Uterus (tissue), 4 donors: ENCODE data around the gene MAP3K20. TPM values are rescaled to one million over a fixed set of nuclear protein-coding genes. Genes with fewer than 3 reads are reported as not detected.

Experiments used
- DNase-seq, 2 donors: peaks; one replicate each; pipeline ENCODE4 v3.0.0-alpha.2; 2019 to 2020
- H3K27ac ChIP-seq, 2 donors: fragments of 200-600 bp; sonication (generic); 1 replicate in 1 of 2; 2 replicates in 1 of 2; pipeline ENCODE4 v1.5.1; 2016 to 2018
- H3K27me3 ChIP-seq, 2 donors: fragments of 200-600 bp; sonication (generic); one replicate each; pipeline ENCODE4 v1.5.1; 2018 to 2019; ENCODE audit warnings: control low read depth in 1 of 2
- H3K36me3 ChIP-seq, 2 donors: fragments of 200-600 bp; sonication (generic); one replicate each; pipeline ENCODE4 v1.5.1; 2019; ENCODE audit warnings: control low read depth in 1 of 2
- H3K4me1 ChIP-seq, 2 donors: fragments of 200-600 bp; sonication (generic); one replicate each; pipeline ENCODE4 v1.5.1; 2018 to 2019; ENCODE audit warnings: control low read depth in 1 of 2
- H3K4me3 ChIP-seq, 2 donors: fragments of 200-600 bp; sonication (generic); 1 replicate in 1 of 2; 2 replicates in 1 of 2; pipeline ENCODE4 v1.5.1; 2018 to 2019; ENCODE audit warnings: mild to moderate bottlenecking in 1 of 2
- H3K9me3 ChIP-seq, 2 donors: fragments of 200-600 bp; sonication (generic); one replicate each; pipeline ENCODE4 v1.5.1; 2019; ENCODE audit warnings: control low read depth in 1 of 2
- CTCF ChIP-seq, 4 experiments: fragments of 200-600 bp in 2 of 4; fragments of 450-650 bp in 2 of 4; sonication (generic) in 2 of 4; IDR thresholded peaks; one replicate each; pipeline ENCODE4 v1.5.1; 2016 to 2019; ENCODE audit warnings: antibody characterized with exemption in 4 of 4, mild to moderate bottlenecking in 2 of 4, moderate library complexity in 1 of 4
- POLR2A ChIP-seq, 2 donors: fragments of 450-650 bp; IDR thresholded peaks; one replicate each; pipeline ENCODE4 v1.6.1; 2016; ENCODE audit warnings: antibody characterized with exemption in 2 of 2, mild to moderate bottlenecking in 1 of 2, moderate library complexity in 1 of 2
- intact Hi-C: fragments of 100-400 bp; cut with DNase I; formaldehyde crosslinking; loops from one replicate; pipeline ENCODE4 v1.15.1; 2023; ENCODE audit warnings: low total_unique reads
- total RNA-seq, 4 donors: library from RNA; depleted of rRNA in 3 of 4; stranded (reverse); fragments of >200 nt in 3 of 4; gene quantifications; one replicate each; pipeline versions ENCODE4 v1.1.0 to v1.2.4, GENCODE V29; 2014 to 2023
- donor health status: DM: yes; HTN: yes; CAD: no.

MAP3K20 gene
- total RNA-seq, 4 donors from 2014 or later: 47.6 to 183 (median 124) TPM

GRCh38 chr2:173239644-173240043 lies 164.0 kb downstream of the MAP3K20 start:
- Histone ChIP-seq H3K27ac (no peak overlapping the region), H3K36me3 (no peaks in the 10 kb centered on the region), H3K9me3 (no peaks in the 10 kb centered on the region), H3K27me3 (no peaks in the 10 kb centered on the region), H3K4me1 (no peaks in the 10 kb centered on the region), H3K4me3 (no peak overlapping the region)
- intact Hi-C loops: no loop called here
- TF ChIP-seq POLR2A (IDR thresholded peaks at IDR 0.05) (no peak), CTCF (IDR thresholded peaks at IDR 0.05) (no peak)
- DNase-seq: no peak

GRCh38 chr2:173240083-173240482 lies 164.4 kb downstream of the MAP3K20 start:
- Histone ChIP-seq H3K27ac (no peak overlapping the region), H3K9me3 (no peaks in the 10 kb centered on the region), H3K27me3 (no peaks in the 10 kb centered on the region), H3K36me3 (no peaks in the 10 kb centered on the region), H3K4me3 (no peak overlapping the region), H3K4me1 (no peaks in the 10 kb centered on the region)
- no peak for TF ChIP-seq CTCF (IDR thresholded peaks at IDR 0.05)
- no peak for TF ChIP-seq POLR2A (IDR thresholded peaks at IDR 0.05)
- DNase-seq: no peak
- intact Hi-C loops: no loop called here

- TF ChIP-seq CTCF (IDR thresholded peaks at IDR 0.05) (no peak), POLR2A (IDR thresholded peaks at IDR 0.05) (no peak)
- Histone ChIP-seq H3K9me3 (no peaks in the 10 kb centered on the region), H3K36me3 (no peaks in the 10 kb centered on the region), H3K27me3 (no peaks in the 10 kb centered on the region), H3K4me3 (no peak overlapping the region), H3K4me1 (no peaks in the 10 kb centered on the region), H3K27ac (no peak overlapping the region)
- intact Hi-C loops: no loop called here
- DNase-seq: no peak
Observed at GRCh38 chr2:173241643-173242042, 166.0 kb downstream of the MAP3K20 start.

- no peak for DNase-seq
Observed at GRCh38 chr2:173247156-173247555, 171.5 kb downstream of the MAP3K20 start.

GRCh38 chr2:173248381-173248780 lies 172.7 kb downstream of the MAP3K20 start:
- no peaks in the 10 kb centered on the region for H3K27me3 ChIP-seq
- no peak overlapping the region for H3K4me3 ChIP-seq
- DNase-seq: no peak
- intact Hi-C loops: no loop called here
- TF ChIP-seq CTCF (IDR thresholded peaks at IDR 0.05) (no peak), POLR2A (IDR thresholded peaks at IDR 0.05) (no peak)
- no peak overlapping the region for H3K27ac ChIP-seq
- no peaks in the 10 kb centered on the region for H3K9me3 ChIP-seq
- no peaks in the 10 kb centered on the region for H3K36me3 ChIP-seq
- H3K4me1 ChIP-seq: no peaks in the 10 kb centered on the region

More at GRCh38 chr2:173247156-173247555, 171.5 kb downstream of the MAP3K20 start:
- intact Hi-C loops: no loop called here
- H3K27ac ChIP-seq: no peak overlapping the region
- TF ChIP-seq CTCF (IDR thresholded peaks at IDR 0.05) (no peak), POLR2A (IDR thresholded peaks at IDR 0.05) (no peak)
- no peak overlapping the region for H3K4me3 ChIP-seq
- no peaks in the 10 kb centered on the region for H3K36me3 ChIP-seq
- no peaks in the 10 kb centered on the region for H3K27me3 ChIP-seq
- no peaks in the 10 kb centered on the region for H3K4me1 ChIP-seq
- H3K9me3 ChIP-seq: no peaks in the 10 kb centered on the region
